HL-60 (cell line): Measurements from ENCODE around the gene RBM38.

Source experiments
- DNase-seq, 2 experiments: peaks; one replicate each; pipeline ENCODE4 v3.0.0-alpha.2; 2010 to 2020; ENCODE audit warnings: low read depth in 1 of 2, low spot score in 1 of 2
- H3K27ac ChIP-seq: fragments of 250-450 bp; sonication (Bioruptor Pico); replicated peaks from 2 replicates; pipeline ENCODE4 v1.5.1; 2020; ENCODE audit warnings: mild to moderate bottlenecking, moderate library complexity
- H3K27me3 ChIP-seq: fragments of 250-450 bp; sonication (Bioruptor Pico); 2 replicates; pipeline ENCODE4 v1.5.1; 2021; ENCODE audit warnings: mild to moderate bottlenecking, moderate library complexity; ENCODE audit not compliant: insufficient read depth, poor library complexity, severe bottlenecking
- H3K4me3 ChIP-seq: replicated peaks from 2 replicates; pipeline ENCODE4 v1.5.1; 2011; ENCODE audit warnings: mild to moderate bottlenecking, control low read depth, low read length; ENCODE audit not compliant: insufficient read depth
- CTCF ChIP-seq: IDR thresholded peaks from one replicate; pipeline ENCODE4 v1.5.1; 2011; ENCODE audit warnings: low read length, control low read depth, inconsistent platforms; ENCODE audit not compliant: insufficient read depth
- GABPA ChIP-seq: IDR thresholded peaks from 2 replicates; pipeline ENCODE4 v1.6.1; 2012; ENCODE audit warnings: low read depth
- POLR2AphosphoS5 ChIP-seq: IDR thresholded peaks from 2 replicates; pipeline ENCODE4 v1.6.1; 2012; ENCODE audit warnings: low read depth
- REST ChIP-seq: IDR thresholded peaks from 2 replicates; pipeline ENCODE4 v1.6.1; 2012; ENCODE audit warnings: low read depth; ENCODE audit not compliant: insufficient replicate concordance
- SPI1 ChIP-seq: IDR thresholded peaks from 2 replicates; pipeline ENCODE4 v1.6.1; 2012; ENCODE audit warnings: low read depth, mild to moderate bottlenecking, borderline replicate concordance

Gene RBM38

GRCh38 chr20:57442888-57443239 lies 51.7 kb downstream of the RBM38 start:
- no peak for TF ChIP-seq GABPA
- TF ChIP-seq REST = no peak
- no peaks in the 10 kb centered on the region for H3K27me3 ChIP-seq
- H3K27ac ChIP-seq = no peak overlapping the region
- DNase-seq = no peak
- no peak overlapping the region for H3K4me3 ChIP-seq

- Histone ChIP-seq H3K4me3 (no peak overlapping the region), H3K27me3 (no peaks in the 10 kb centered on the region), H3K27ac (no peak overlapping the region)
- TF ChIP-seq REST (no peak), SPI1 (no peak), POLR2AphosphoS5 (no peak), GABPA (no peak), CTCF (no peak)
- DNase-seq = no peak
Observed at GRCh38 chr20:57443349-57444265, 52.4 kb downstream of the RBM38 start.

GRCh38 chr20:57444394-57445048 lies 53.3 kb downstream of the RBM38 start:
- H3K27me3 ChIP-seq = no peaks in the 10 kb centered on the region
- DNase-seq = no peak
- no peak overlapping the region for H3K4me3 ChIP-seq
- TF ChIP-seq GABPA = no peak
- no peak for TF ChIP-seq CTCF
- no peak for TF ChIP-seq REST
- no peak for TF ChIP-seq SPI1
- TF ChIP-seq POLR2AphosphoS5 = no peak
- H3K27ac ChIP-seq = no peak overlapping the region
